Retinal pigment epithelial cell (primary cell): ENCODE results near the gene TFAP2B.

ENCODE experiments used
- DNase-seq: peaks from one replicate; pipeline ENCODE4 v3.0.0-alpha.2; 2010; ENCODE audit warnings: low read depth
- H3K4me3 ChIP-seq: 2 replicates; pipeline ENCODE4 v1.5.1; 2011; ENCODE audit warnings: mild to moderate bottlenecking, low read length, control low read depth, moderate library complexity
- CTCF ChIP-seq: conservative IDR thresholded peaks from 2 replicates; pipeline ENCODE4 v1.5.1; 2011; ENCODE audit warnings: low read depth, low read length, control low read depth, inconsistent platforms

TFAP2B gene

GRCh38 chr6:50889497-50889896, 70.8 kb downstream of the TFAP2B start:
- DNase-seq: no peak
- H3K4me3 ChIP-seq: no peak overlapping the region
- no peak for TF ChIP-seq CTCF

GRCh38 chr6:50889935-50890334, 71.3 kb downstream of the TFAP2B start:
- TF ChIP-seq CTCF: no peak
- no peak for DNase-seq
- H3K4me3 ChIP-seq: no peak overlapping the region

- no peak for DNase-seq
- H3K4me3 ChIP-seq: no peak overlapping the region
- no peak for TF ChIP-seq CTCF
Observed at GRCh38 chr6:50890579-50890978, 71.9 kb downstream of the TFAP2B start.

- H3K4me3 ChIP-seq: no peak overlapping the region
- TF ChIP-seq CTCF: no peak
- DNase-seq: no peak
Observed at GRCh38 chr6:50891290-50891689, 72.6 kb downstream of the TFAP2B start.
